Activated naive CD4-positive, alpha-beta T cell treated with anti-CD3 and anti-CD28 coated beads for 36 hours (primary cell): Measurements from ENCODE around the gene UNC13B. TPM values are rescaled to one million over a fixed set of nuclear protein-coding genes. Genes with fewer than 3 reads are reported as not detected.
"Not testable (repeated sequence)": the region's sequence is repeated elsewhere in the genome, so short reads cannot be mapped to it uniquely, and the experiment has no call there.

Experiments used
- CTCF ChIA-PET: fragments of 350-600 bp; sonication (Branson Sonifier 250); formaldehyde crosslinking; loops from one replicate; lab custom pipeline; 2021; ENCODE audit warnings: antibody characterized with exemption; lab: Charles Lee
- DNase-seq: peaks from one replicate; pipeline ENCODE4 v3.0.0-alpha.2; 2020
- H3K27ac Mint-ChIP-seq: one replicate; pipeline ENCODE4 v1.8.0; 2021; ENCODE audit warnings: mild to moderate bottlenecking, mixed read lengths
- H3K27me3 Mint-ChIP-seq: one replicate; pipeline ENCODE4 v1.8.0; 2021; ENCODE audit warnings: low read depth, mixed read lengths
- H3K36me3 Mint-ChIP-seq: one replicate; pipeline ENCODE4 v1.8.0; 2021; ENCODE audit warnings: low read depth, mixed read lengths
- H3K4me1 Mint-ChIP-seq: one replicate; pipeline ENCODE4 v1.8.0; 2021; ENCODE audit warnings: low read depth, mixed read lengths
- H3K4me3 Mint-ChIP-seq: one replicate; pipeline ENCODE4 v1.8.0; 2021; ENCODE audit warnings: mild to moderate bottlenecking, moderate library complexity, mixed read lengths
- H3K9me3 Mint-ChIP-seq: one replicate; pipeline ENCODE4 v1.8.0; 2021; ENCODE audit warnings: mixed read lengths
- intact Hi-C: fragments of 100-400 bp; cut with micrococcal nuclease; formaldehyde crosslinking; loops from one replicate; pipeline ENCODE4 v1.15.1; 2023
- total RNA-seq, 2 experiments: library from RNA; stranded (reverse); gene quantifications; one replicate each; pipeline ENCODE4 v1.2.3, GENCODE V29; 2021

The UNC13B gene
- total RNA-seq, 2 experiments from 2014 or later: 5.4 to 6.4 TPM

- Mint-ChIP-seq H3K9me3 (no peaks in the 10 kb centered on the region), H3K27ac (no peak overlapping the region), H3K4me1 (peaks cover 2% of the 10 kb centered on the region), H3K36me3 (no peaks in the 10 kb centered on the region), H3K4me3 (no peak overlapping the region), H3K27me3 (no peaks in the 10 kb centered on the region)
- DNase-seq: no peak
- intact Hi-C loops: no loop called here
- CTCF ChIA-PET: no interaction called here
These were observed 7.2 kb downstream of the UNC13B start for GRCh38 chr9:35168963-35169362.

GRCh38 chr9:35172878-35173277 is 11.1 kb downstream of the UNC13B start:
- H3K4me1 Mint-ChIP-seq: peaks cover 2% of the 10 kb centered on the region
- H3K27me3 Mint-ChIP-seq: no peaks in the 10 kb centered on the region
- intact Hi-C loops: no loop called here
- no peak for DNase-seq
- CTCF ChIA-PET: no interaction called here
- no peaks in the 10 kb centered on the region for H3K36me3 Mint-ChIP-seq
- H3K27ac Mint-ChIP-seq: no peak overlapping the region
- no peak overlapping the region for H3K4me3 Mint-ChIP-seq
- no peaks in the 10 kb centered on the region for H3K9me3 Mint-ChIP-seq

GRCh38 chr9:35177520-35177919 is 15.7 kb downstream of the UNC13B start:
- no peaks in the 10 kb centered on the region for H3K27me3 Mint-ChIP-seq
- CTCF ChIA-PET: no interaction called here
- no peaks in the 10 kb centered on the region for H3K36me3 Mint-ChIP-seq
- no peak overlapping the region for H3K27ac Mint-ChIP-seq
- H3K4me1 Mint-ChIP-seq: peaks cover 2% of the 10 kb centered on the region
- H3K4me3 Mint-ChIP-seq: no peak overlapping the region
- no peak for DNase-seq
- intact Hi-C loops: no loop called here
- H3K9me3 Mint-ChIP-seq: peaks cover 1% of the 10 kb centered on the region

- CTCF ChIA-PET: no interaction called here
- H3K9me3 Mint-ChIP-seq: peaks cover 1% of the 10 kb centered on the region
- H3K4me3 Mint-ChIP-seq: no peak overlapping the region
- H3K27me3 Mint-ChIP-seq: no peaks in the 10 kb centered on the region
- intact Hi-C loops: no loop called here
- H3K4me1 Mint-ChIP-seq: no peaks in the 10 kb centered on the region
- H3K27ac Mint-ChIP-seq: no peak overlapping the region
- no peak for DNase-seq
- no peaks in the 10 kb centered on the region for H3K36me3 Mint-ChIP-seq
These were observed 17.8 kb downstream of the UNC13B start for GRCh38 chr9:35179347-35180280.

- no peaks in the 10 kb centered on the region for H3K27me3 Mint-ChIP-seq
- intact Hi-C loops: no loop called here
- H3K27ac Mint-ChIP-seq: no peak overlapping the region
- DNase-seq: no peak
- CTCF ChIA-PET: no interaction called here
- H3K36me3 Mint-ChIP-seq: no peaks in the 10 kb centered on the region
- peaks cover 1% of the 10 kb centered on the region for H3K9me3 Mint-ChIP-seq
- no peaks in the 10 kb centered on the region for H3K4me1 Mint-ChIP-seq
- H3K4me3 Mint-ChIP-seq: no peak overlapping the region
These were observed 19.0 kb downstream of the UNC13B start for GRCh38 chr9:35180801-35181200.

- H3K4me1 Mint-ChIP-seq, H3K27ac Mint-ChIP-seq, intact Hi-C loops, CTCF ChIA-PET, H3K36me3 Mint-ChIP-seq, H3K4me3 Mint-ChIP-seq, H3K27me3 Mint-ChIP-seq, H3K9me3 Mint-ChIP-seq, DNase-seq: not testable (repeated sequence)
These were observed 20.6 kb downstream of the UNC13B start for GRCh38 chr9:35182401-35182800.

- CTCF ChIA-PET, H3K36me3 Mint-ChIP-seq, H3K27ac Mint-ChIP-seq, H3K4me3 Mint-ChIP-seq, H3K4me1 Mint-ChIP-seq, H3K9me3 Mint-ChIP-seq, H3K27me3 Mint-ChIP-seq, DNase-seq, intact Hi-C loops: not testable (repeated sequence)
These were observed 21.4 kb downstream of the UNC13B start for GRCh38 chr9:35182996-35183754.

- DNase-seq, H3K27ac Mint-ChIP-seq, CTCF ChIA-PET, intact Hi-C loops, H3K4me1 Mint-ChIP-seq, H3K9me3 Mint-ChIP-seq, H3K4me3 Mint-ChIP-seq, H3K36me3 Mint-ChIP-seq, H3K27me3 Mint-ChIP-seq: not testable (repeated sequence)
These were observed 22.1 kb downstream of the UNC13B start for GRCh38 chr9:35183755-35184480.

GRCh38 chr9:35186524-35186923 is 24.7 kb downstream of the UNC13B start:
- H3K27me3 Mint-ChIP-seq: peaks cover 2% of the 10 kb centered on the region
- no peak for DNase-seq
- CTCF ChIA-PET: no interaction called here
- peaks cover 3% of the 10 kb centered on the region for H3K9me3 Mint-ChIP-seq
- H3K27ac Mint-ChIP-seq: no peak overlapping the region
- peaks cover 3% of the 10 kb centered on the region for H3K4me1 Mint-ChIP-seq
- intact Hi-C loops: no loop called here
- H3K36me3 Mint-ChIP-seq: peaks cover 3% of the 10 kb centered on the region
- no peak overlapping the region for H3K4me3 Mint-ChIP-seq

GRCh38 chr9:35190203-35190602 is 28.4 kb downstream of the UNC13B start:
- Mint-ChIP-seq H3K36me3 (peaks cover 12% of the 10 kb centered on the region), H3K4me3 (no peak overlapping the region), H3K4me1 (peaks cover 3% of the 10 kb centered on the region), H3K9me3 (peaks cover 29% of the 10 kb centered on the region), H3K27ac (no peak overlapping the region), H3K27me3 (peaks cover 2% of the 10 kb centered on the region)
- no peak for DNase-seq
- CTCF ChIA-PET: no interaction called here
- intact Hi-C loops: no loop called here

GRCh38 chr9:35191105-35191504 is 29.3 kb downstream of the UNC13B start:
- no peak overlapping the region for H3K4me3 Mint-ChIP-seq
- peaks cover 2% of the 10 kb centered on the region for H3K27me3 Mint-ChIP-seq
- no peak for DNase-seq
- H3K4me1 Mint-ChIP-seq: peaks cover 3% of the 10 kb centered on the region
- CTCF ChIA-PET: no interaction called here
- H3K9me3 Mint-ChIP-seq: peaks cover 29% of the 10 kb centered on the region
- intact Hi-C loops: no loop called here
- peaks cover 12% of the 10 kb centered on the region for H3K36me3 Mint-ChIP-seq
- H3K27ac Mint-ChIP-seq: no peak overlapping the region

GRCh38 chr9:35193762-35194161 is 32.0 kb downstream of the UNC13B start:
- no peak for DNase-seq
- H3K36me3 Mint-ChIP-seq: peaks cover 12% of the 10 kb centered on the region
- intact Hi-C loops: no loop called here
- H3K27ac Mint-ChIP-seq: no peak overlapping the region
- no peak overlapping the region for H3K4me3 Mint-ChIP-seq
- no peaks in the 10 kb centered on the region for H3K4me1 Mint-ChIP-seq
- H3K9me3 Mint-ChIP-seq: peaks cover 32% of the 10 kb centered on the region
- CTCF ChIA-PET: no interaction called here
- peaks cover 2% of the 10 kb centered on the region for H3K27me3 Mint-ChIP-seq
